ENCODE results near the gene APEX2. TPM values are rescaled to one million over a fixed set of nuclear protein-coding genes. Genes with fewer than 3 reads are reported as not detected.
"Not testable (repeated sequence)": the region's sequence is repeated elsewhere in the genome, so short reads cannot be mapped to it uniquely, and the experiment has no call there.

APEX2 gene
- polyA plus RNA-seq, 4 donors = 11.2 to 15.1 (median 14.4) TPM

DNA sequence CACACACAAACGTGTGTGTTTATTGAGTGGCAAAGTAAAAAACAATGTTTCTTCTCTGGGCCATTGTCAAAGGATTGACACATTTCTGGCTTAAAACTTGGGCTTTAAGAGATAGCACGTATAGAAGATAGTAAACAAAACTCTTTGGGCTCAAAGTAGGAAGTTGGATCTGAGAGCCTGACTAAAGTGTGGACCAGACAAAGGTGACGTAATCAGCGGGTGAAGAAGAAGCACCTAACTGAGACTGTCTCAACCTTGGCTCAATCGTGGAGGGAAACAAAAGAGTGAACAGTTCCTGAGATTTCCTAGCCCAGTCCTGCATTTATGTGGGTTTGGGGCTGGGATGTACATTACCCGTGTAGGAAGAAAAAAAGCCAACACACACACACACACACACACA lies 19.8 kb upstream of the APEX2 start:
- Histone ChIP-seq H3K4me1 (ENCODE audit: control insufficient read depth in 3 of 3, insufficient read depth in 2 of 3, low read depth in 1 of 3, low read length in 2 of 3) (no peaks in the 10 kb centered on the region), H3K27me3 (ENCODE audit: control insufficient read depth in 3 of 3, insufficient read depth in 3 of 3, low read length in 3 of 3) (no peaks in the 10 kb centered on the region), H3K4me3 (ENCODE audit: low read depth in 1 of 3, low read length in 3 of 3) (no peak overlapping the region), H3K9me3 (ENCODE audit: control insufficient read depth in 2 of 2, insufficient read depth in 1 of 2, low read depth in 1 of 2, low read length in 1 of 2) (no peaks in the 10 kb centered on the region), H3K27ac (ENCODE audit: low read depth in 1 of 3, low read length in 2 of 3) (no peak overlapping the region), H3K36me3 (ENCODE audit: control insufficient read depth in 3 of 3, insufficient read depth in 2 of 3, low read depth in 1 of 3, low read length in 3 of 3) (no peaks in the 10 kb centered on the region)
- FAIRE-seq (no peak), DNase-seq (no peak)
- WGBS, 3 donors = 63 to 75% (median 72%) methylated on average over 6 of the region's 6 CpGs

DNA sequence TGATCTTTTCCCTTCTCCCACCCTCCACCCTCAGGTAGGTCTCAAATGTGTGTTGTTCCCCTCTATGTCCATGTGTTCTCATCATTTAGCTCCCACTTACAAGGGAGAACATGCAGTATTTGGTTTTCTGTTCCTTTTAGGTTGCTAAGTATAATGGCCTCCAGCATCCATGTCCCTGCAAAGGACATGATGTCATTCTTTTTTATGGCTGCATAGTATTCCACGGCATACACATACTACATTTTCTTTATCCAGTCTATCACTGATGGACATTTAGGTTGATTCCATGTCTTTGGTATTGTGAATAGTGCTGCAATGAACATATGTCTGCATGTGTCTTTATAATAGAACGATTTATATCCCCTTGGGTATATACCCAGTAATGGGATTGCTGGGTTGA lies 16.9 kb upstream of the APEX2 start:
- H3K27me3 ChIP-seq (ENCODE audit: control insufficient read depth in 3 of 3, insufficient read depth in 3 of 3, low read length in 3 of 3); H3K9me3 ChIP-seq (ENCODE audit: control insufficient read depth in 2 of 2, insufficient read depth in 1 of 2, low read depth in 1 of 2, low read length in 1 of 2); DNase-seq; H3K36me3 ChIP-seq (ENCODE audit: control insufficient read depth in 3 of 3, insufficient read depth in 2 of 3, low read depth in 1 of 3, low read length in 3 of 3); FAIRE-seq; H3K27ac ChIP-seq (ENCODE audit: low read depth in 1 of 3, low read length in 2 of 3); H3K4me1 ChIP-seq (ENCODE audit: control insufficient read depth in 3 of 3, insufficient read depth in 2 of 3, low read depth in 1 of 3, low read length in 2 of 3); H3K4me3 ChIP-seq (ENCODE audit: low read depth in 1 of 3, low read length in 3 of 3): not testable (repeated sequence)
- whole genome bisulfite sequencing, 3 donors = 89 to 97% (median 90%) methylated on average over 2 of the region's 2 CpGs

DNA sequence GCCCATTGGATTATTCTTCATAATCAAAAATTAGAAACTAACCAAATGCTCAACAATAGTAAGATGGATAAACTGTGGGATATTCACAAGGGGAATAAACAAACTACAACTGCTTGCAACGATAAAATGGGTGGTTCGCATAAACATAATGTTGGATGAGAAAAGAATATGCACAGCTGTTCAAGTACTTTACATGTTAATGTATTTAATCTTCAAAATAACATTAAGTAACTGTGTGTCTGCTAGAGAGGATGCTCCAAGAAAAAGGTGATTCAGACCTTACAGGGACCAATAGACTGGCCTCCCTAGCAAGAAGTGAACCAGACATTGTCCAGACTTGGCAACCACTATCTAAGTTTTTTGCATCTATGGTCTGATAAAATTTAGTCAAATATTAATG lies 8.5 kb upstream of the APEX2 start:
- Histone ChIP-seq H3K4me3 (ENCODE audit: low read depth in 1 of 3, low read length in 3 of 3) (no peak overlapping the region), H3K9me3 (ENCODE audit: control insufficient read depth in 2 of 2, insufficient read depth in 1 of 2, low read depth in 1 of 2, low read length in 1 of 2) (no peaks in the 10 kb centered on the region)

DNA sequence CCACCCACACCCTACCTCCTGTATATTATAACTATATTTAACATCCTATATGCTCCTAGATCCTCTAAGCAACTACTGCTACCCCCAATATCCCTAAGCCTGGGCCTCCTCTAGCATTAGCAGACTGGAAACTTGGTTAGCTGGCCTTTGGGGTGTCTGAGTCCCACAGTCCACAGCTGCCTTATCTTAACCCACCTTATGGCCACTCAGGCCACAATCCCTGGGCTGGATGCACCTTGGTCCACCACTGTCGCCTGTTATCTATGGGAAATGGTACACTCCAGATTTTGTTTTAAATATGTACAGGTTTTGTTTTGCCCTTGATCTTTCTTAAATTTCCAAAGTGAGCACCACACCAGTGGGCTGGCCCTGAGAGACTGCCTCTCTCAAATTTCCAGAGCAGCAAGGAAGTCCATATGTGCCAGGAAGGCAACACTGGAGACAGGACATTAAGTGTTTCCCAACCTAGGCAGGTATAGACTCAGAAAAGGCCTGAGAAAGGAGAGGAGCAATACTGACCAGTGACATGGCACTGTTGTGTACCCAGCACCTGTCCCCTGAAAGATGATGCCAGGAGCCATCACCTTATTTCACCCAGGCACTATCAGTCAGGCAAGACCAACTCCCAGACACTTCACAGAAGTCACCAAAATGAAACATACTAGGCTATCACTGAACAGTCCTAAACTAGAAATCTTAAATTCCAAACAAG lies 7.1 kb upstream of the APEX2 start:
- 85 to 100% (median 100%) methylated on average over 1 of the region's 1 CpG for WGBS, 3 donors
- H3K27ac ChIP-seq (ENCODE audit: low read depth in 1 of 3, low read length in 2 of 3) = no peak overlapping the region
- DNase-seq (no peak), FAIRE-seq (no peak)
- H3K27me3 ChIP-seq (ENCODE audit: control insufficient read depth in 3 of 3, insufficient read depth in 3 of 3, low read length in 3 of 3) = peaks cover 0 to 3% (median 0%) of the 10 kb centered on the region in 3 donors
- no peaks in the 10 kb centered on the region for H3K9me3 ChIP-seq (ENCODE audit: control insufficient read depth in 2 of 2, insufficient read depth in 1 of 2, low read depth in 1 of 2, low read length in 1 of 2)
- no peak overlapping the region for H3K4me3 ChIP-seq (ENCODE audit: low read depth in 1 of 3, low read length in 3 of 3)
- H3K36me3 ChIP-seq (ENCODE audit: control insufficient read depth in 3 of 3, insufficient read depth in 2 of 3, low read depth in 1 of 3, low read length in 3 of 3) = no peaks in the 10 kb centered on the region
- H3K4me1 ChIP-seq (ENCODE audit: control insufficient read depth in 3 of 3, insufficient read depth in 2 of 3, low read depth in 1 of 3, low read length in 2 of 3) = no peaks in the 10 kb centered on the region

More for the DNA sequence above, 8.5 kb upstream of the APEX2 start:
- 77 to 89% (median 83%) methylated on average over 2 of the region's 2 CpGs for WGBS, 3 donors
- FAIRE-seq (no peak), DNase-seq (no peak)
- no peaks in the 10 kb centered on the region for H3K27me3 ChIP-seq (ENCODE audit: control insufficient read depth in 3 of 3, insufficient read depth in 3 of 3, low read length in 3 of 3)
- no peaks in the 10 kb centered on the region for H3K36me3 ChIP-seq (ENCODE audit: control insufficient read depth in 3 of 3, insufficient read depth in 2 of 3, low read depth in 1 of 3, low read length in 3 of 3)
- no peak overlapping the region for H3K27ac ChIP-seq (ENCODE audit: low read depth in 1 of 3, low read length in 2 of 3)
- no peaks in the 10 kb centered on the region for H3K4me1 ChIP-seq (ENCODE audit: control insufficient read depth in 3 of 3, insufficient read depth in 2 of 3, low read depth in 1 of 3, low read length in 2 of 3)

DNA sequence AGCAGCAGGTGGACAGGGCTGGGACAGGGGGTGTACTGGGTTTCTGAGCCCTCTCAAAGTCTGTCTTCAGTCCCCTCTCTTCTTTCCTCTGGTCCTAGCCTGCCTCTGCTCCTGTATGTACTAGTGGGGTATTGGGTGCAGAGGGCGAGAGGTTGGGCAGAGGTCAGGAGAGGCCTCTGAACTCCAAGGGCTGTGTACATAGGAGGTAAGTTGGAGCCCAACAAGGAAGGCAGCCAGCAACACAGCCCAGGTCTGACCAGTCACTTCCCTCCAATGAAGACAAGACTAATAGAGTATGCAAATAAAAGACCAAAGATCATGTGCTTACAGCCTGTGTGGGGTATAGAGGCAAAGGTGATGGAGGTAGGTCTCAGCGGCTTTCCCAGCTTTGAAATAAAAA lies 6.1 kb upstream of the APEX2 start, which contains the start of gene PFKFB1:
Gene PFKFB1, minus strand, starts transcription at position 90 of the 400 bp plus-strand sequence. CDS start 181 bp downstream, outside the sequence.
- Histone ChIP-seq H3K9me3 (ENCODE audit: control insufficient read depth in 2 of 2, insufficient read depth in 1 of 2, low read depth in 1 of 2, low read length in 1 of 2) (no peaks in the 10 kb centered on the region), H3K4me1 (ENCODE audit: control insufficient read depth in 3 of 3, insufficient read depth in 2 of 3, low read depth in 1 of 3, low read length in 2 of 3) (no peaks in the 10 kb centered on the region), H3K4me3 (ENCODE audit: low read depth in 1 of 3, low read length in 3 of 3) (no peak within 1 kb of the TSS), H3K27me3 (ENCODE audit: control insufficient read depth in 3 of 3, insufficient read depth in 3 of 3, low read length in 3 of 3) (peaks cover 0 to 3% (median 0%) of the 10 kb centered on the region in 3 donors), H3K27ac (ENCODE audit: low read depth in 1 of 3, low read length in 2 of 3) (no peak within 1 kb of the TSS), H3K36me3 (ENCODE audit: control insufficient read depth in 3 of 3, insufficient read depth in 2 of 3, low read depth in 1 of 3, low read length in 3 of 3) (no peaks in the 10 kb centered on the region)
- WGBS, 3 donors = 52 to 87% (median 78%) methylated on average over 2 of the region's 2 CpGs
- DNase-seq = peak in 1 of 2 donors; percentile 7
- FAIRE-seq = no peak

DNA sequence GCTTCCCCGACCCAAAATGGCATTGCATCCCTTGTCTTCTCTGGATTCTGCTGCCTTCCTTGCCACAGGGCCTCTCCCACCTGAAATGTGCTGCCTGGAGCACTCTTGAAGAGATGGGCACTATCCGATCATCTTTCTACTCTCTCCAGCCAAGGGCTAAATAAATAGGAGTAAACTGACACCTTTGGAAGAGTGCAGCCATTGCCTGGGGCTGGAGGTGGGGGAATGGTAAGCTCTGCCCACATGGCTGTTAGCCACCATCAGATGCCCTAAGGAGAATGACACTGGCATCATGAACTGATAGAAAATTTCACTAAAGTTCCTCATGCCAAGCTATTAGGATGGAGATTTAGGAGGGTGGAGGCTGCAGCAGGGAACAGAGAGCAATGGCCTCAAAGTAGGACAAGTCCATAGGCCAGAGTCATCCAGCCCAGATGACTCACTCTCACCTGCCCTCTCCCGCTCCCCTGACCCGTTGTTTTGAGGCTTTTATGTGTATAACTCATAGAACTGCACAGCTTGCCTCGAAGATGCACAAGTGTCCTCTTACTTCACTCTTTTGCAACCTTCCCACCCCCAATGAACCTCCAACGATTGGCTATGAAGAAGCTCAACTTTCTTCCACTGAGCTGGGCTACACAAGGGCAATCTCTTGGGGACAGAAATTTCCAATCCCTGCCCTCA lies 5.4 kb upstream of the APEX2 start:
- Histone ChIP-seq H3K36me3 (ENCODE audit: control insufficient read depth in 3 of 3, insufficient read depth in 2 of 3, low read depth in 1 of 3, low read length in 3 of 3) (no peaks in the 10 kb centered on the region), H3K27me3 (ENCODE audit: control insufficient read depth in 3 of 3, insufficient read depth in 3 of 3, low read length in 3 of 3) (peaks cover 0 to 3% (median 0%) of the 10 kb centered on the region in 3 donors), H3K4me3 (ENCODE audit: low read depth in 1 of 3, low read length in 3 of 3) (no peak overlapping the region), H3K27ac (ENCODE audit: low read depth in 1 of 3, low read length in 2 of 3) (no peak overlapping the region), H3K9me3 (ENCODE audit: control insufficient read depth in 2 of 2, insufficient read depth in 1 of 2, low read depth in 1 of 2, low read length in 1 of 2) (no peaks in the 10 kb centered on the region), H3K4me1 (ENCODE audit: control insufficient read depth in 3 of 3, insufficient read depth in 2 of 3, low read depth in 1 of 3, low read length in 2 of 3) (no peaks in the 10 kb centered on the region)
- WGBS, 3 donors = 63 to 85% (median 78%) methylated on average over 6 of the region's 6 CpGs
- DNase-seq = peak in 1 of 2 donors; percentile 51
- FAIRE-seq = no peak

DNA sequence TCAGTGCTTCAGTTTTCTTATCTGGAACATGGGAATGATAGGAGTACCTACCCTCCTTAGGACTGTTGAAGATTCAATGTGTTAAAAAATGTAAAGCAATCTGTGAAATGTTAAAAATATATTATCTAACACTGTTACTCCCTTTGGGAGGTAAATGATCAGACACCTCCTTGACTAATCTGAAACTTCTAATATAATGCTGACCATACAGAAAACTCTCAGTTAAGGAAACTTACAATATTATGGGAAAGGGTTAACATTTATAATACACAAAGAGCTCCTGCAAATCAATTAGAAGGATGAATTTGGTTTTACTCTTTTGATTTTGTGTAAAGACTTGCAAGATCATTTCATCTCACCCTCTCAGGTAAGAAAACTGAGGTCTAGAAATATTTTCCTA lies 4.5 kb upstream of the APEX2 start:
- no peak for FAIRE-seq
- H3K27ac ChIP-seq (ENCODE audit: low read depth in 1 of 3, low read length in 2 of 3) = no peak overlapping the region
- H3K27me3 ChIP-seq (ENCODE audit: control insufficient read depth in 3 of 3, insufficient read depth in 3 of 3, low read length in 3 of 3) = peaks cover 0 to 3% (median 0%) of the 10 kb centered on the region in 3 donors
- no peaks in the 10 kb centered on the region for H3K4me1 ChIP-seq (ENCODE audit: control insufficient read depth in 3 of 3, insufficient read depth in 2 of 3, low read depth in 1 of 3, low read length in 2 of 3)
- H3K36me3 ChIP-seq (ENCODE audit: control insufficient read depth in 3 of 3, insufficient read depth in 2 of 3, low read depth in 1 of 3, low read length in 3 of 3) = no peaks in the 10 kb centered on the region
- H3K4me3 ChIP-seq (ENCODE audit: low read depth in 1 of 3, low read length in 3 of 3) = no peak overlapping the region
- no peaks in the 10 kb centered on the region for H3K9me3 ChIP-seq (ENCODE audit: control insufficient read depth in 2 of 2, insufficient read depth in 1 of 2, low read depth in 1 of 2, low read length in 1 of 2)
- no peak for DNase-seq

DNA sequence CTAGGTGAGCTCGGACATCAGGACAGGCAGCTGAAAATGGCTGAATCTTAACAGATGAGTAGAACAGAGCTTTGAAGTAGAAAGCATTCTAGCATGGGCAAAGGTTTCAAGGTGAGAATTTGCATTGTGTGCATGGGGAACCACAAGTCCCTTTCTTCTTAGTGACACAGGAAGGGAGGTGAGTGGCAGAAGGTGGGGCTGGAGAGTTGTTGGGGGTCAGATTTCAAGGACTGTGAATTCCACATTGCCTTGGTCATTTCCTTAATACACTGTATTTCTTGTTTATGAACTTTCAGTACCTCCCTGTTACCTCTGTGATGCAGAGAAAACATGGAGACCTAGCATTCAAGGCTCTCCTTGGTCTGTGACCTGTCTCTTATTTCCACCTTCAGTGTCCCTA lies 4.1 kb downstream of the APEX2 start:
- H3K27ac ChIP-seq (ENCODE audit: low read depth in 1 of 3, low read length in 2 of 3) = no peak overlapping the region
- DNase-seq = no peak
- no peak for FAIRE-seq
- H3K36me3 ChIP-seq (ENCODE audit: control insufficient read depth in 3 of 3, insufficient read depth in 2 of 3, low read depth in 1 of 3, low read length in 3 of 3) = peaks cover 0 to 38% (median 3%) of the 10 kb centered on the region in 3 donors
- WGBS, 3 donors = 85 to 98% (median 88%) methylated on average over 1 of the region's 1 CpG
- H3K9me3 ChIP-seq (ENCODE audit: control insufficient read depth in 2 of 2, insufficient read depth in 1 of 2, low read depth in 1 of 2, low read length in 1 of 2) = no peaks in the 10 kb centered on the region
- peaks cover 0 to 25% (median 8%) of the 10 kb centered on the region in 3 donors for H3K4me1 ChIP-seq (ENCODE audit: control insufficient read depth in 3 of 3, insufficient read depth in 2 of 3, low read depth in 1 of 3, low read length in 2 of 3)
- H3K27me3 ChIP-seq (ENCODE audit: control insufficient read depth in 3 of 3, insufficient read depth in 3 of 3, low read length in 3 of 3) = no peaks in the 10 kb centered on the region
- H3K4me3 ChIP-seq (ENCODE audit: low read depth in 1 of 3, low read length in 3 of 3) = no peak overlapping the region
